Liver (tissue), 9 donors: ENCODE data around the gene ZNF831. TPM values are rescaled to one million over a fixed set of nuclear protein-coding genes. Genes with fewer than 3 reads are reported as not detected.
A peak's percentile ranks its signal among the peaks of the same experiment; 100 is the strongest.

Experiments
- DNase-seq: peaks from one replicate; pipeline ENCODE4 v3.0.0-alpha.2; 2017; ENCODE audit warnings: low spot score
- H3K27ac ChIP-seq, 2 donors: one replicate each; pipeline ENCODE4 v1.7.0; 2013; ENCODE audit warnings: inconsistent platforms in 2 of 2, low read length in 2 of 2, control low read depth in 1 of 2, low read depth in 1 of 2, mild to moderate bottlenecking in 1 of 2
- H3K27me3 ChIP-seq, 4 donors: one replicate each; pipeline versions ENCODE4 v1.6.1 to v1.7.0; 2013; ENCODE audit warnings: low read length in 3 of 4, inconsistent platforms in 1 of 4, mild to moderate bottlenecking in 1 of 4, moderate library complexity in 1 of 4; ENCODE audit not compliant: control insufficient read depth in 4 of 4, insufficient read depth in 4 of 4
- H3K36me3 ChIP-seq, 4 donors: one replicate each; pipeline versions ENCODE4 v1.6.1 to v1.7.0; 2013; ENCODE audit warnings: low read length in 3 of 4, mild to moderate bottlenecking in 3 of 4, low read depth in 1 of 4, moderate library complexity in 1 of 4; ENCODE audit not compliant: control insufficient read depth in 4 of 4, insufficient read depth in 3 of 4
- H3K4me1 ChIP-seq, 4 donors: one replicate each; pipeline versions ENCODE4 v1.6.1 to v1.7.0; 2013; ENCODE audit warnings: low read length in 3 of 4, mild to moderate bottlenecking in 3 of 4, moderate library complexity in 1 of 4; ENCODE audit not compliant: control insufficient read depth in 4 of 4, insufficient read depth in 4 of 4
- H3K4me3 ChIP-seq, 3 donors: one replicate each; pipeline versions ENCODE4 v1.6.1 to v1.7.0; 2013; ENCODE audit warnings: low read length in 3 of 3, control low read depth in 1 of 3, low read depth in 1 of 3, mild to moderate bottlenecking in 1 of 3
- H3K9ac ChIP-seq, 2 donors: one replicate each; pipeline ENCODE4 v1.7.0; 2013; ENCODE audit warnings: low read length in 2 of 2, mild to moderate bottlenecking in 2 of 2, moderate library complexity in 2 of 2, control low read depth in 1 of 2, low read depth in 1 of 2
- H3K9me3 ChIP-seq, 4 donors: one replicate each; pipeline versions ENCODE4 v1.6.1 to v1.7.0; 2013; ENCODE audit warnings: low read length in 3 of 4; ENCODE audit not compliant: control insufficient read depth in 4 of 4
- CTCF ChIP-seq: fragments of 150-350 bp; IDR thresholded peaks from 2 replicates; pipeline ENCODE4 v1.5.1; 2017; ENCODE audit warnings: improper control_type of control experiment, low read depth, low read length; ENCODE audit not compliant: missing input control
- EGR1 ChIP-seq, 2 donors: IDR thresholded peaks; 2 replicates each; pipeline ENCODE4 v1.6.1; 2016 to 2018; ENCODE audit warnings: antibody characterized with exemption in 2 of 2, low read depth in 2 of 2
- FOXA1 ChIP-seq: IDR thresholded peaks from 2 replicates; pipeline ENCODE4 v1.6.1; 2016; ENCODE audit warnings: antibody characterized with exemption
- HNF4A ChIP-seq, 2 donors: conservative IDR thresholded peaks; 2 replicates each; pipeline ENCODE4 v1.6.1; 2016; ENCODE audit warnings: antibody characterized with exemption in 2 of 2, mild to moderate bottlenecking in 2 of 2
- JUND ChIP-seq, 2 donors: IDR thresholded peaks; 2 replicates each; pipeline ENCODE4 v1.6.1; 2016; ENCODE audit warnings: antibody characterized with exemption in 2 of 2
- MAX ChIP-seq: IDR thresholded peaks from 2 replicates; pipeline ENCODE4 v1.6.1; 2016; ENCODE audit warnings: antibody characterized with exemption
- NR2F2 ChIP-seq: IDR thresholded peaks from 2 replicates; pipeline ENCODE4 v1.6.1; 2016; ENCODE audit warnings: antibody characterized with exemption
- RAD21 ChIP-seq, 2 donors: IDR thresholded peaks; 2 replicates each; pipeline ENCODE4 v1.6.1; 2016; ENCODE audit warnings: antibody characterized with exemption in 2 of 2, mild to moderate bottlenecking in 2 of 2
- RXRA ChIP-seq, 2 donors: IDR thresholded peaks; 2 replicates each; pipeline ENCODE4 v1.6.1; 2017 to 2018; ENCODE audit warnings: antibody characterized with exemption in 2 of 2, mild to moderate bottlenecking in 1 of 2
- SP1 ChIP-seq: IDR thresholded peaks from 2 replicates; pipeline ENCODE4 v1.6.1; 2018; ENCODE audit warnings: antibody characterized with exemption, mild to moderate bottlenecking
- TAF1 ChIP-seq: conservative IDR thresholded peaks from 2 replicates; pipeline ENCODE4 v1.6.1; 2016; ENCODE audit warnings: antibody characterized with exemption, mild to moderate bottlenecking
- WGBS: extraction: QIAGEN DNeasy Blood & Tissue Kit; methylation state at CpG from one replicate; pipeline ENCODE4 v1.1.7; 2013; 5-methylcytosine and 5-hydroxymethylcytosine counted together
- polyA plus RNA-seq, 2 donors: library from polyadenylated mRNA; stranded (reverse) in 1 of 2; unstranded in 1 of 2; fragments of 200-250 nt in 1 of 2; fragments of >200 nt in 1 of 2; fragmentation: Nextera tagmentation in 1 of 2; extraction: Ambion mirVana in 1 of 2; gene quantifications; one replicate each; pipeline versions ENCODE4 v1.2.1 to v1.2.3, GENCODE V29; 2013 to 2015
- total RNA-seq, 2 donors: library from RNA; depleted of rRNA; stranded (reverse); fragments of >200 nt; gene quantifications; one replicate each; pipeline ENCODE4 v1.2.3, GENCODE V29; 2014
- donor health status: healthy.
- donor health status: healthy.
- donor health status: healthy.
- donor health status: healthy.
- donor health status: healthy.

ZNF831 gene
- total and polyA plus RNA-seq, 4 donors = 0.06 to 0.75 (median 0.13) TPM

DNA sequence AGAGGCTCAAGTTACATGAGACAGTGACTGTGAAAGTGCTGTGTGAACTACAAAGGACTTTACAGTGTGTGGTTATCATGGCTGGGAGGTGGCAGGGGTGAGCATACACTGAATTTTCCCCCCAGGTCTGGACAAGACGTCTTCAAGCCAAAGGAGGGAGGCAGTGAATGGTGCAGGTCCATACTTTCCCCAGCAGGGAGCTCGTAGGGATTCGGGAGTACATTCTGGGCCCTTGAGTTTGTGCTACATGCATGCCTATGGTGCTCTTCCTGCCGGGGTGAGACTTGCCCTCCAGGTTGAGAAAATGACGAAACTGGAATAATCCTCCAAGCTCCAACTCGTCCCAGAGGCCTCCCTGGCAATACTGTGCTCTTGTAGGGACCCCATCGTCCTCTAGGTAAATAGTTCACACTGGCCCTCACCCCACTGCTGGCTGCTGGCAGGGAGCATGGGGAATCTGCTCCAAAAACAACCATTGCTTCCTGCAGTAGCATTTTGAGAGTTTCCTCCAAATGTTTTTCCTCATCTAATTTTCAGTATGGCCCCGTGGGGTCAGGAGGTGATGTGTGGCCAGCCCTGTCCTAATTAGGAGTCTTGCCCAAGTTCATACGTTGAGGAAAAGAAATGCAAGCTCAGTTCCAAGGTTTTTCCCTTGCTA is 57.6 kb downstream of the ZNF831 start:
- DNase-seq = no peak
- whole genome bisulfite sequencing = 63% methylated on average over 9 of the region's 9 CpGs
- Histone ChIP-seq H3K27me3 (peaks cover 0 to 10% (median 4%) of the 10 kb centered on the region in 4 donors), H3K36me3 (peaks cover 0 to 1% (median 0%) of the 10 kb centered on the region in 4 donors), H3K4me1 (peaks cover 0 to 6% (median 3%) of the 10 kb centered on the region in 4 donors), H3K9me3 (no peaks in the 10 kb centered on the region), H3K9ac (no peak overlapping the region), H3K27ac (no peak overlapping the region), H3K4me3 (no peak overlapping the region)
- TF ChIP-seq NR2F2 (peak; percentile 86), JUND (IDR thresholded peaks at IDR 0.05) (no peak)

- Histone ChIP-seq H3K27ac (no peak overlapping the region), H3K36me3 (peaks cover 0 to 1% (median 0%) of the 10 kb centered on the region in 4 donors), H3K4me3 (peak overlapping the region in 1 of 3 donors; percentile 54), H3K9ac (no peak overlapping the region), H3K9me3 (no peaks in the 10 kb centered on the region), H3K27me3 (peaks cover 0 to 10% (median 4%) of the 10 kb centered on the region in 4 donors), H3K4me1 (peaks cover 0 to 6% (median 3%) of the 10 kb centered on the region in 4 donors)
- no peak for DNase-seq
- 29% methylated on average over 18 of the region's 18 CpGs for WGBS
- TF ChIP-seq NR2F2 (no peak), HNF4A (conservative IDR thresholded peaks at IDR 0.05) (no peak), FOXA1 (no peak), EGR1 (IDR thresholded peaks at IDR 0.05; ENCODE audit: low read depth in 2 of 2) (no peak), CTCF (no peak)
Measured at GRCh38 chr20:59221707-59222252, 58.2 kb downstream of the ZNF831 start.

- WGBS = 2% methylated on average over 51 of the region's 51 CpGs
Measured at GRCh38 chr20:59222253-59223181, 58.9 kb downstream of the ZNF831 start.

More at GRCh38 chr20:59222253-59223181, 58.9 kb downstream of the ZNF831 start:
- Histone ChIP-seq H3K36me3 (peaks cover 0 to 1% (median 0%) of the 10 kb centered on the region in 4 donors), H3K4me3 (peak overlapping the region in 2 of 3 donors; percentile 23 to 54), H3K27ac (no peak overlapping the region), H3K4me1 (peaks cover 0 to 6% (median 3%) of the 10 kb centered on the region in 4 donors), H3K9me3 (no peaks in the 10 kb centered on the region), H3K27me3 (peaks cover 0 to 10% (median 4%) of the 10 kb centered on the region in 4 donors), H3K9ac (peak overlapping the region in 1 of 2 donors; percentile 18)
- TF ChIP-seq CTCF = peak; percentile 92
- TF ChIP-seq RAD21 (IDR thresholded peaks at IDR 0.05) = peak; percentile 88 to 91
- no peak for TF ChIP-seq NR2F2
- TF ChIP-seq MAX = no peak
- no peak for TF ChIP-seq TAF1
- TF ChIP-seq RXRA (IDR thresholded peaks at IDR 0.05) = no peak
- TF ChIP-seq SP1 = no peak
- DNase-seq = peak; percentile 80
